A673 (cell line): Measurements from ENCODE around the gene MOB3C. TPM values are rescaled to one million over a fixed set of nuclear protein-coding genes. Genes with fewer than 3 reads are reported as not detected.

Experiments used
- BruUV-seq: library from RNA; stranded (reverse); fragments of 400-500 nt; replicated peaks from 2 replicates; lab custom pipeline; 2021; lab: Mats Ljungman, UMichigan
- CTCF ChIA-PET: fragments of 300-600 bp; sonication (Branson Sonifier 250); formaldehyde crosslinking; loops from one replicate; lab custom pipeline; 2022; ENCODE audit warnings: antibody characterized with exemption; lab: Charles Lee
- POLR2A ChIA-PET: fragments of 300-600 bp; sonication (Branson Sonifier 250); formaldehyde crosslinking; loops from one replicate; lab custom pipeline; 2022; ENCODE audit warnings: antibody characterized with exemption; ENCODE audit not compliant: low non-redundant PET; lab: Charles Lee
- DNase-seq: peaks from one replicate; pipeline ENCODE4 v3.0.0-alpha.2; 2015; ENCODE audit warnings: low spot score
- H3K27ac ChIP-seq: fragments of 200-600 bp; sonication (generic); 2 replicates; pipeline ENCODE4 v1.5.1; 2016; ENCODE audit warnings: mixed run types, low read depth, mild to moderate bottlenecking, mixed read lengths, antibody characterized with exemption, low read length; ENCODE audit not compliant: poor library complexity, severe bottlenecking
- H3K27me3 ChIP-seq: fragments of 200-600 bp; sonication (generic); replicated peaks from 2 replicates; pipeline ENCODE4 v1.6.1; 2017; ENCODE audit warnings: mixed run types, low read depth, mild to moderate bottlenecking, mixed read lengths, antibody characterized with exemption, low read length; ENCODE audit not compliant: insufficient read depth, poor library complexity
- H3K36me3 ChIP-seq: fragments of 200-600 bp; sonication (generic); 2 replicates; pipeline ENCODE4 v1.6.1; 2016; ENCODE audit warnings: mixed run types, mild to moderate bottlenecking, mixed read lengths, antibody characterized with exemption, low read length; ENCODE audit not compliant: insufficient read depth, poor library complexity, severe bottlenecking
- H3K4me1 ChIP-seq: fragments of 200-600 bp; sonication (generic); 2 replicates; pipeline ENCODE4 v1.6.1; 2017; ENCODE audit warnings: mixed run types, mild to moderate bottlenecking, mixed read lengths, antibody characterized with exemption, low read length; ENCODE audit not compliant: insufficient read depth, poor library complexity, severe bottlenecking
- H3K4me3 ChIP-seq: fragments of 200-600 bp; sonication (generic); 2 replicates; pipeline ENCODE4 v1.5.1; 2016; ENCODE audit warnings: low read depth, mixed run types, mild to moderate bottlenecking, mixed read lengths, low read length; ENCODE audit not compliant: poor library complexity, severe bottlenecking
- H3K9me3 ChIP-seq: fragments of 200-600 bp; sonication (generic); 2 replicates; pipeline ENCODE4 v1.6.1; 2016; ENCODE audit warnings: mixed run types, low read depth, mild to moderate bottlenecking, mixed read lengths, antibody characterized with exemption, low read length; ENCODE audit not compliant: poor library complexity, severe bottlenecking
- EZH2 ChIP-seq: fragments of 200-600 bp; sonication (generic); IDR thresholded peaks from 2 replicates; pipeline ENCODE4 v1.6.1; 2017; ENCODE audit warnings: borderline replicate concordance, low read depth, mild to moderate bottlenecking, mixed read lengths, antibody characterized with exemption, low read length; ENCODE audit not compliant: poor library complexity, severe bottlenecking
- intact Hi-C: fragments of 100-400 bp; cut with micrococcal nuclease; formaldehyde crosslinking; loops from one replicate; pipeline ENCODE4 v1.10.0; 2022; ENCODE audit not compliant: unreplicated experiment
- total RNA-seq: library from RNA; stranded (reverse); gene quantifications from 2 replicates; pipeline ENCODE4 v1.2.3, GENCODE V29; 2021
- TF ChIP-seq, protein P1 (sequence below): fragments of 300-800, 200-600 bp; sonication (generic); conservative IDR thresholded peaks from 2 replicates; pipeline ENCODE4 v1.5.1; 2017; ENCODE audit warnings: low read depth, mild to moderate bottlenecking, antibody characterized with exemption, low read length, moderate library complexity, mixed read lengths

Gene MOB3C
- total RNA-seq, 1 experiment from 2014 or later: 2.5 TPM

DNA sequence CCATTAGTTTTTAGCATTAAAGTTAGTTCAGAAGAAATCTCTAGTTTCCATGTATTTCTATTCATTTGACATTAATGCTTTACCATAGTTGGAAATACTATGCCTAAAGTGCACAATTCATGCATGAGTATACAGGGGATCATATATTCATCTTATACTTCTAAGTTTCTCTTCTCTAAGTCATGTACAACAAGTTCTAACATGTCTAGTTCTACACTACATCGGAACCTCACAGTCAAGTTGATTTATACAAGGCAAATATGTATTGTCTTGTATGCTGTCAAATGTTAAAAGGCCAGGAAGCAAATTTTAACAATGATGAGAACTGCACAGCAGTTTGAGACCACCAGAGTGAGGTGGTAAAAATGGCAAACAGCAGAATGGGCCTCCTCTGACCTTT is 22.9 kb upstream of the MOB3C start:
- CTCF ChIA-PET: no interaction called here
- no peaks in the 10 kb centered on the region for H3K9me3 ChIP-seq
- no peaks in the 10 kb centered on the region for H3K4me1 ChIP-seq
- DNase-seq: no peak
- H3K27ac ChIP-seq: no peak overlapping the region
- no peaks in the 10 kb centered on the region for H3K27me3 ChIP-seq
- BruUV-seq: no TSS peak
- POLR2A ChIA-PET: no interaction called here
- no peak overlapping the region for H3K4me3 ChIP-seq
- no peaks in the 10 kb centered on the region for H3K36me3 ChIP-seq
- intact Hi-C loops: no loop called here
- no peak for TF ChIP-seq EZH2
- TF ChIP-seq, protein P1, sequence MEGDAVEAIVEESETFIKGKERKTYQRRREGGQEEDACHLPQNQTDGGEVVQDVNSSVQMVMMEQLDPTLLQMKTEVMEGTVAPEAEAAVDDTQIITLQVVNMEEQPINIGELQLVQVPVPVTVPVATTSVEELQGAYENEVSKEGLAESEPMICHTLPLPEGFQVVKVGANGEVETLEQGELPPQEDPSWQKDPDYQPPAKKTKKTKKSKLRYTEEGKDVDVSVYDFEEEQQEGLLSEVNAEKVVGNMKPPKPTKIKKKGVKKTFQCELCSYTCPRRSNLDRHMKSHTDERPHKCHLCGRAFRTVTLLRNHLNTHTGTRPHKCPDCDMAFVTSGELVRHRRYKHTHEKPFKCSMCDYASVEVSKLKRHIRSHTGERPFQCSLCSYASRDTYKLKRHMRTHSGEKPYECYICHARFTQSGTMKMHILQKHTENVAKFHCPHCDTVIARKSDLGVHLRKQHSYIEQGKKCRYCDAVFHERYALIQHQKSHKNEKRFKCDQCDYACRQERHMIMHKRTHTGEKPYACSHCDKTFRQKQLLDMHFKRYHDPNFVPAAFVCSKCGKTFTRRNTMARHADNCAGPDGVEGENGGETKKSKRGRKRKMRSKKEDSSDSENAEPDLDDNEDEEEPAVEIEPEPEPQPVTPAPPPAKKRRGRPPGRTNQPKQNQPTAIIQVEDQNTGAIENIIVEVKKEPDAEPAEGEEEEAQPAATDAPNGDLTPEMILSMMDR: no peak

DNA sequence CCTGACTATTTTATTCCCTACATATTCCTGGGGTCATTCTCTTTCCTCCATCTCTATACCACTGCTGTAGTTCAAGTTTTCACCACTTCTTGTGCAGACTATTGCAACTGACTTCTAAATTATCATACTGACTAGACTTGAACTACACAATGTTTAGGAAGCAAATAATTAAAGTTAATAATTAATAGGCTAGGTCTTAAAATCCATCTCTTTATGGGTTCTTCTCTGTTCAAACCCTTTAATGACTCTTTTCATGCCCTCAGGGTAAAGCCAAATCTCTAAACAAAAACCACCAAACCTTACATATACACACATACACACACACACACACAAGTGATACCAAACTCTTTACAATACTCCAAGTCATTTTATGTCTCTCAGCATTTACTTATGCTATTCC is 22.3 kb upstream of the MOB3C start:
- ChIA-PET CTCF (no interaction called here), POLR2A (no interaction called here)
- TF ChIP-seq, protein P1: no peak
- TF ChIP-seq EZH2: no peak

DNA sequence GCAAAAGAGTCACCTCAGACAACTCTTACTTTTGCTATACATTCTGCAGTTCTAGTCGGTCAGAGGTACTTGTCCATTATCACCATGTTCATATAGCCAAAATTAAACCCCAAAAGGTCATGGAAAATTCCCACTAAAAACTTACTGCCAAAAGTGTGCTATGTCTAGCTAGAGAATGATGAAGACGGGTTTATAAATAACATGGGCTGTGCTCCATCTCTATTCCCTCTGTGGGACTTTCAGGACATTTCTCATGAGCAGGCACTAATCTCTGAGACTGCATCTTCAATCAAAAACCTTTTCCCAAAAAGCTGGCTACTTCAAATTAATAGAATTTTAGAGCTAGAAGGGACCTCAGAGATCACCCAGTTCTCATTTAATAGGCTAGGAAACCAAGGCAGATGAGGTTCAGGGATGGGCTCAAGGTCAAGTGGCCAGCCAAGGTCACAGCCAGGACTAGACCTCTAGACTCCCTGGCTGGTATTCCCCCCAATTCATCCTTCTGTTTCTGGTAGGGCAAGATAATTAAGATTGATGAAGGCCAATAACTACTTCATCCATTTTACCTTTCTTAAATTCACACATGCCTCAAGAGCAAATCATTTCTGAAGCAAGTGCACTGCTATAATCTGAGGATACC is 21.0 kb upstream of the MOB3C start:
- Histone ChIP-seq H3K36me3 (peaks cover 2% of the 10 kb centered on the region), H3K27me3 (no peaks in the 10 kb centered on the region), H3K4me3 (no peak overlapping the region), H3K9me3 (no peaks in the 10 kb centered on the region), H3K27ac (no peak overlapping the region), H3K4me1 (no peaks in the 10 kb centered on the region)
- TF ChIP-seq EZH2: no peak
- TF ChIP-seq, protein P1: no peak
- DNase-seq: no peak
- ChIA-PET CTCF (no interaction called here), POLR2A (no interaction called here)
- intact Hi-C loops: no loop called here
- BruUV-seq: no TSS peak

More for the DNA sequence above, 22.3 kb upstream of the MOB3C start:
- BruUV-seq: no TSS peak
- Histone ChIP-seq H3K9me3 (no peaks in the 10 kb centered on the region), H3K4me1 (no peaks in the 10 kb centered on the region), H3K4me3 (no peak overlapping the region), H3K27ac (no peak overlapping the region), H3K36me3 (no peaks in the 10 kb centered on the region), H3K27me3 (no peaks in the 10 kb centered on the region)
- DNase-seq: no peak
- intact Hi-C loops: no loop called here
